Activated CD8-positive, alpha-beta memory T cell treated with anti-CD3 and anti-CD28 coated beads for 24 hours (primary cell): ENCODE results near the gene KNCN.

Source experiments
- DNase-seq: peaks from one replicate; pipeline ENCODE4 v3.0.0-alpha.2; 2020

Gene KNCN

GRCh38 chr1:46523496-46524353 lies 27.7 kb downstream of the KNCN start:
- DNase-seq = no peak

- no peak for DNase-seq
These were observed 28.5 kb downstream of the KNCN start for GRCh38 chr1:46522969-46523320.

- DNase-seq = no peak
These were observed 29.1 kb downstream of the KNCN start for GRCh38 chr1:46522184-46522968.

GRCh38 chr1:46521414-46521813 lies 30.0 kb downstream of the KNCN start:
- DNase-seq = no peak

GRCh38 chr1:46520063-46520911 lies 31.2 kb downstream of the KNCN start:
- DNase-seq = no peak

GRCh38 chr1:46519209-46519608 lies 32.2 kb downstream of the KNCN start:
- DNase-seq = no peak

- DNase-seq = no peak
These were observed 33.4 kb downstream of the KNCN start for GRCh38 chr1:46517932-46518498.

- DNase-seq = no peak
These were observed 34.3 kb downstream of the KNCN start for GRCh38 chr1:46517010-46517600.

GRCh38 chr1:46516200-46516950 lies 35.1 kb downstream of the KNCN start:
- DNase-seq = no peak

GRCh38 chr1:46515576-46515975 lies 35.9 kb downstream of the KNCN start:
- no peak for DNase-seq

GRCh38 chr1:46513536-46513935 lies 37.9 kb downstream of the KNCN start:
- DNase-seq = no peak

GRCh38 chr1:46512792-46513190 lies 38.7 kb downstream of the KNCN start:
- no peak for DNase-seq

- no peak for DNase-seq
These were observed 39.2 kb downstream of the KNCN start for GRCh38 chr1:46512135-46512791.

GRCh38 chr1:46510998-46511365 lies 40.5 kb downstream of the KNCN start:
- DNase-seq = no peak

GRCh38 chr1:46510341-46510997 lies 41.0 kb downstream of the KNCN start:
- DNase-seq = no peak

- no peak for DNase-seq
These were observed 42.7 kb downstream of the KNCN start for GRCh38 chr1:46508757-46509156.

GRCh38 chr1:46506470-46507219 lies 44.8 kb downstream of the KNCN start:
- DNase-seq = no peak

GRCh38 chr1:46503421-46503820 lies 48.0 kb downstream of the KNCN start:
- DNase-seq = no peak

GRCh38 chr1:46501528-46501927 lies 49.9 kb downstream of the KNCN start:
- no peak for DNase-seq

GRCh38 chr1:46497665-46498064 lies 53.8 kb downstream of the KNCN start:
- DNase-seq = no peak
